Measurements from ENCODE around the gene FGF19.

FGF19 gene

GRCh38 chr11:69704508-69705253 lies 859 bp upstream of the FGF19 start:
- H3K4me3 ChIP-seq (replicated peaks in 1 of 2; ENCODE audit: low read depth in 2 of 2, low read length in 2 of 2), result no peak overlapping the region
- DNase-seq (ENCODE audit: low read depth in 2 of 2), result peak; percentile 8 to 16
- TF ChIP-seq, protein P1, sequence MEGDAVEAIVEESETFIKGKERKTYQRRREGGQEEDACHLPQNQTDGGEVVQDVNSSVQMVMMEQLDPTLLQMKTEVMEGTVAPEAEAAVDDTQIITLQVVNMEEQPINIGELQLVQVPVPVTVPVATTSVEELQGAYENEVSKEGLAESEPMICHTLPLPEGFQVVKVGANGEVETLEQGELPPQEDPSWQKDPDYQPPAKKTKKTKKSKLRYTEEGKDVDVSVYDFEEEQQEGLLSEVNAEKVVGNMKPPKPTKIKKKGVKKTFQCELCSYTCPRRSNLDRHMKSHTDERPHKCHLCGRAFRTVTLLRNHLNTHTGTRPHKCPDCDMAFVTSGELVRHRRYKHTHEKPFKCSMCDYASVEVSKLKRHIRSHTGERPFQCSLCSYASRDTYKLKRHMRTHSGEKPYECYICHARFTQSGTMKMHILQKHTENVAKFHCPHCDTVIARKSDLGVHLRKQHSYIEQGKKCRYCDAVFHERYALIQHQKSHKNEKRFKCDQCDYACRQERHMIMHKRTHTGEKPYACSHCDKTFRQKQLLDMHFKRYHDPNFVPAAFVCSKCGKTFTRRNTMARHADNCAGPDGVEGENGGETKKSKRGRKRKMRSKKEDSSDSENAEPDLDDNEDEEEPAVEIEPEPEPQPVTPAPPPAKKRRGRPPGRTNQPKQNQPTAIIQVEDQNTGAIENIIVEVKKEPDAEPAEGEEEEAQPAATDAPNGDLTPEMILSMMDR (IDR thresholded peaks at IDR 0.05; ENCODE audit: low read depth, low read length), result peak; percentile 37

- no peak for DNase-seq (ENCODE audit: low read depth in 2 of 2)
- TF ChIP-seq, protein P1 (IDR thresholded peaks at IDR 0.05; ENCODE audit: low read depth, low read length), result no peak
- H3K4me3 ChIP-seq (replicated peaks in 1 of 2; ENCODE audit: low read depth in 2 of 2, low read length in 2 of 2), result no peak overlapping the region
Observed at GRCh38 chr11:69703453-69703767, 412 bp downstream of the FGF19 start.

DNA sequence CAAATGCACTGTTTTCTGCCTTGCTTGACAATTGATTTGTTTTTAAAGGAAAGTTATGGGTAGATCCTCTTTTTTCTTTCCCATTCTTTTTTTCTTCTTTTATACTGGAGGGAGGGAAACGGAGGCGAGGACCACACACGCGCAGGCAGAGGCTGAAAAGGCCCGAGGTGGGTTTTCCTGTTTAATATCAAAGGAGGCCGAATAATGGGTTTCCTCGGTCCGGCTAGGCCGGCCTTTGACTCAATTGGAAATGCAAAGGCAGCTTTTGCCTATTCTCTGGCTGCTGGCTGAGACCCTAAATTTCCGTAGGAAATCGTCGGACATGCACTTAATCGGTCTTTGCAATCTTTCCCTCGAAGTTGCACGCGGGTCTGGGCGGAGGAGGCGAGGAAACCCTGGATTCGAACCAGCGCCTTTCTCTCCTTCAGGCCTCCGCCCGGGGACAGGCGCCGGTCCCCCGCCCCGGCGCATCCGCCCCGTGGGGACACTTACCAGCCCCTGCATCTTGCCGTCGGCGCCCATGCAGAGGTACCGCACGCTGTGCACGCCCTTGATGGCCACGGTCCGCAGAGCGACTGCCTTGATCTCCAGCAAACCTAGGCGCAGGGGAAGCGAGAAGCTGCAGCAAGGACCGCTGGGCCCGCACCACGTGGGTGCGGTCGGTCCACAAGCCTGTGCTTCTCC lies 911 bp downstream of the FGF19 start:
- DNase-seq (ENCODE audit: low read depth in 2 of 2), result no peak
- TF ChIP-seq, protein P1 (IDR thresholded peaks at IDR 0.05; ENCODE audit: low read depth, low read length), result no peak
- H3K4me3 ChIP-seq (replicated peaks in 1 of 2; ENCODE audit: low read depth in 2 of 2, low read length in 2 of 2), result no peak overlapping the region

- H3K4me3 ChIP-seq (replicated peaks in 1 of 2; ENCODE audit: low read depth in 2 of 2, low read length in 2 of 2), result no peak overlapping the region
- TF ChIP-seq, protein P1 (IDR thresholded peaks at IDR 0.05; ENCODE audit: low read depth, low read length), result no peak
- no peak for DNase-seq (ENCODE audit: low read depth in 2 of 2)
Observed at GRCh38 chr11:69702239-69702691, 1.6 kb downstream of the FGF19 start.

DNA sequence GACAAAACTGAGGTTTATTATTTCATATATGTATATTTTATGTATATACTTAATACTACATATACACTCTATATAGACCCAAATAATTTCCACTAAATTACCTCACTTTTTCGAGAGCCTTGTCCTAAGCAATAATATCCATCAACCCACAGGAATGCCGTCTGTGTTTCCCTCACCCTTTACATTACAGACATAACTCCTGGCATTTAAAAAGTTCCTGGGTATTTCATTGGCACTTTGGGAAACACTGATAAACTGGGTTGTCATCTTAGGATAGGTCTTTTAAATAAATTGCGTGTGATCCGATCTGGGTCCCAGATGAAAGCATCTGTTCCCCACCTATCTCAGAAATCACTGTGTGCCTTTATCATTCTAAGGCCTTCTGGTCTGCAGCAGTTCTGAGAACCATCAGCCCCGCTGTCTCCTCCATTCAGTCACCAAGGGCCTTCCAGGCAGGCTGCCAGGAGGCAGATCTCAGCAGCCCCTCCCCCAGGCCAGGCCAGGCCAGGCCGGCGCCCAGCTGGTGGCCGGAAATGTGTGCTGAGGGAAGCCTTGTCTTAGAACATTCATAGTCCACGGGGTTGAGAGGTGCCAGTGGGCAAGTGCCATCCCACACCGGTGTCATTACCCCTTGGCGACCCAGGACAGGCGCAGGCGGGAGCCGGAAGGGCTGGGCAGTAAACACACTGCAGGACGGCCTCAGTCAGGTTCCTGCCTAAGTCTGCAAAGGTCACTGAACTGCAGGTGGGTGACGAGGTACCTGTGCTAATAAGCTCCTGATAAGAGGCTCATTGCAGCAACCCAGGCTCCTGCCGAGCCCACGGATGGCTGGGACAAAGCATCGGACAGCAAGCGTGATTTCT lies 3.3 kb downstream of the FGF19 start:
- peak; percentile 70 to 75 for DNase-seq (ENCODE audit: low read depth in 2 of 2)
- TF ChIP-seq, protein P1 (IDR thresholded peaks at IDR 0.05; ENCODE audit: low read depth, low read length), result no peak

DNA sequence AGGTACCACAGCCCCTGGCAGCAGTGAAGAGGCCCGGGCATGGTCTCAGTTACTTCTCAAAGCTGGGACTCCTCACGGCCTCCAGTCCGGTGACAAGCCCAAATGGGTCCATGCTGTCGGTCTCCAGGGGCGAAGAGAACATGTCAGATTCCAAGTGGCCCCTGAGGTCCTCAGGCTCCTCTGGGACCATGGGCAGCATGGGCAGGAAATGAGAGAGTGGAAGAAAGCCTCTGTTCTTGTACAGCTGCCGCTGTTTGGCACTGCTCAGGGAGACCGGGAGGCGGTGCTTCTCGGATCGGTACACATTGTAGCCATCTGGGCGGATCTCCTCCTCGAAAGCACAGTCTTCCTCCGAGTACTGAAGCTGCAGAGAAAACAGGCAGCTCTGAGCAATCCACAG lies 4.6 kb downstream of the FGF19 start:
- TF ChIP-seq, protein P1 (IDR thresholded peaks at IDR 0.05; ENCODE audit: low read depth, low read length), result no peak
- H3K4me3 ChIP-seq (replicated peaks in 1 of 2; ENCODE audit: low read depth in 2 of 2, low read length in 2 of 2), result no peak overlapping the region
- peak; percentile 18 to 32 for DNase-seq (ENCODE audit: low read depth in 2 of 2)

More for the DNA sequence above, 3.3 kb downstream of the FGF19 start:
- H3K4me3 ChIP-seq (replicated peaks in 1 of 2; ENCODE audit: low read depth in 2 of 2, low read length in 2 of 2), result no peak overlapping the region

Measured in cardiac fibroblast (primary cell).